Tongue (tissue), 2 donors: ENCODE data around the gene ADGRA1. TPM values are rescaled to one million over a fixed set of nuclear protein-coding genes. Genes with fewer than 3 reads are reported as not detected.
A peak's percentile ranks its signal among the peaks of the same experiment; 100 is the strongest.
"Not testable (repeated sequence)": the region's sequence is repeated elsewhere in the genome, so short reads cannot be mapped to it uniquely, and the experiment has no call there.

Experiments used
- DNase-seq: peaks from one replicate; pipeline ENCODE4 v3.0.0-alpha.2; 2015
- total RNA-seq: library from RNA; depleted of rRNA; stranded (reverse); fragments of >200 nt; gene quantifications from one replicate; pipeline ENCODE4 v1.2.3, GENCODE V29; 2014

The ADGRA1 gene
- total RNA-seq, 1 donor from 2014 or later = 3.3 TPM

GRCh38 chr10:133163889-133164815, 76.4 kb downstream of the ADGRA1 start:
- no peak for DNase-seq

GRCh38 chr10:133164816-133165555, 77.3 kb downstream of the ADGRA1 start:
- no peak for DNase-seq

GRCh38 chr10:133165556-133166503, 78.1 kb downstream of the ADGRA1 start:
- DNase-seq = no peak

GRCh38 chr10:133166504-133166827, 78.7 kb downstream of the ADGRA1 start:
- DNase-seq = no peak

GRCh38 chr10:133166828-133167692, 79.3 kb downstream of the ADGRA1 start:
- peak; percentile 48 for DNase-seq

GRCh38 chr10:133167693-133168616, 80.2 kb downstream of the ADGRA1 start:
- no peak for DNase-seq

GRCh38 chr10:133168617-133169031, 80.9 kb downstream of the ADGRA1 start:
- no peak for DNase-seq

- no peak for DNase-seq
Measured at GRCh38 chr10:133169173-133169947, 81.6 kb downstream of the ADGRA1 start.

- no peak for DNase-seq
Measured at GRCh38 chr10:133170092-133170491, 82.4 kb downstream of the ADGRA1 start.

GRCh38 chr10:133173860-133174640, 86.3 kb downstream of the ADGRA1 start:
- no peak for DNase-seq

GRCh38 chr10:133174689-133175263, 87.1 kb downstream of the ADGRA1 start:
- no peak for DNase-seq

- DNase-seq = not testable (repeated sequence)
Measured at GRCh38 chr10:133175624-133176023, 87.9 kb downstream of the ADGRA1 start.

GRCh38 chr10:133176546-133176945, 88.8 kb downstream of the ADGRA1 start:
- DNase-seq = no peak

GRCh38 chr10:133177380-133178157, 89.8 kb downstream of the ADGRA1 start:
- no peak for DNase-seq

GRCh38 chr10:133178357-133179127, 90.8 kb downstream of the ADGRA1 start:
- DNase-seq = no peak

- no peak for DNase-seq
Measured at GRCh38 chr10:133179128-133179520, 91.4 kb downstream of the ADGRA1 start.
